GM19193 (cell line): ENCODE measurements around the gene HYAL2.
A peak's percentile ranks its signal among the peaks of the same experiment; 100 is the strongest.

Experiments used
- POLR2A ChIP-seq: IDR thresholded peaks from 4 replicates; pipeline ENCODE4 v1.6.1; 2011; ENCODE audit not compliant: insufficient read depth, insufficient read length; ENCODE audit errors: extremely low read depth

Gene HYAL2

GRCh38 chr3:50325113-50325480 is 2.6 kb upstream of the HYAL2 start:
- no peak for TF ChIP-seq POLR2A

DNA sequence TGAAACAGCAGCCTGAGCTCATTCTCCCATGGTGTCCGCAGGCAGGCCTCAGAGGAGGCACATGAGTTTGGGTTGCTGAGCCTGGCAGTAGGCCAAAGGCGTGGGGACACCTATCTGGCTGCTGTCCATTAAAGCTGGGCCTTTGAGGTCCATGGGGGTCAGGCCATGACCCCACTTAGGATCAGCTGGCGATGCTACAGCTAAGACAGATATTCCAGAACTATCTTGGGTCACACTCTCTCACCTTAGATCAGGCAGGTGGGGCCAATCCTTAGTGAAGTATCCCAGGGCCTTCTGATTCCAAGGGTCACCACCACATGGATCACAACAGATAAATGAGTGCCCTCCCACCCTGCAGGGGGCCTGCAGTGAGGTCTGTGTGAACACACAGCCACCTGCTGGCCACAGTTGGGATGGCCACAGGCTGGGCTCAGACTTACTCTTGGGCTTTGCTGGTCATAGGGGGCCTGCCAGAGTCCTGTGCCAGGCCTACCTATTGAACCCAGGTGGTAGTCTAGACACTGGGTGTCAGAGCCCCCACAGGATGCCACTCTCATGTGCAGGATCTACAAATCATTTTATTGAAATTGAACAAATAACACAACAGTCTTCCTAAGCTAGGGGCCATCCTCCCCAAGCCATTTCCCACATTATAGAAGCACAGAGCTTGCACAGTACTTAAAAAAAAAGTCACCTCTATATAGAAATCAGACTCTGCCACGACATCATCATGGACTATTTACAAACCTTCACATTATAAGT is 2.0 kb upstream of the HYAL2 start:
- no peak for TF ChIP-seq POLR2A

- peak; percentile 10 for TF ChIP-seq POLR2A
Observed at GRCh38 chr3:50323614-50324199, 1.2 kb upstream of the HYAL2 start.

DNA sequence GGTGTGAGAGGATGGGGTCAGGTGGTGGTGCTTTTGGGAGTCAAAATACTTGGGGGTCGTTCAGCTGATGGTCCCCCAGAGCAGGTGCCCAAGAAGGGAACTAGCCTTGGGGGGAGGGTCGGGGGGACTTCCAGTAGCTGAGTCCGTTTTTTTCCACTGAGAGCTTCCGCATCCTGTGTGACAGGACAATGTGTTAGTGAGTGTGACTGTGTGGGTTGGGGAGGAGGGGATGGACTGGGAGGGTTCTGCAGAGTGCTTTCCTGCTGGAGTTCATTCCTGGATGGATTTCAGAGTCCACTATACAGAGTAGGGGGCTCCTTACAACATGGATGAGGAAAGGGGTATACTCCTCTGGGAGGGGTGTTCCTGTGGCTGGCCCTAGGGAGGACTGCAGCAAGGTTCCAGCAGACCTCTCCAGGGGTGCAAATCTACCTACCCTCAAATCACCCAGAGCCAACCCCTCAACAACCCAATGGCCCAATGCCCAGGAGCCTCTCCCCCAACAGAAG is 601 bp upstream of the HYAL2 start:
- no peak for TF ChIP-seq POLR2A

DNA sequence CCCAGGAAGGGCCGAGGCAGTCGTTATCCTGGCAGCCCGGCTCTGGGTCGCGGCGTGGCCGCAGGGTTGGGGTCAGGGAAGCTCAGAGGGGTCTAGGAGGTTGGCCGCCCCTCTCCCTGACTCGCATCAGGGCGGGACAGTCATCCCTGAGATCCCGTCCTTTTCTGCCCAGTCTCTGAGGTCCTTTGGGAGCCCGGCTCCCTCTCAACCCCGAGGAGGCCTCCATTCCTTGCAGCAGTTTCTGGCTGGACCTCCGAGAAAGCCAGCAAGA is 495 bp downstream of the HYAL2 start:
- no peak for TF ChIP-seq POLR2A

GRCh38 chr3:50321336-50322114 is 1.0 kb downstream of the HYAL2 start:
- TF ChIP-seq POLR2A: peak; percentile 58

DNA sequence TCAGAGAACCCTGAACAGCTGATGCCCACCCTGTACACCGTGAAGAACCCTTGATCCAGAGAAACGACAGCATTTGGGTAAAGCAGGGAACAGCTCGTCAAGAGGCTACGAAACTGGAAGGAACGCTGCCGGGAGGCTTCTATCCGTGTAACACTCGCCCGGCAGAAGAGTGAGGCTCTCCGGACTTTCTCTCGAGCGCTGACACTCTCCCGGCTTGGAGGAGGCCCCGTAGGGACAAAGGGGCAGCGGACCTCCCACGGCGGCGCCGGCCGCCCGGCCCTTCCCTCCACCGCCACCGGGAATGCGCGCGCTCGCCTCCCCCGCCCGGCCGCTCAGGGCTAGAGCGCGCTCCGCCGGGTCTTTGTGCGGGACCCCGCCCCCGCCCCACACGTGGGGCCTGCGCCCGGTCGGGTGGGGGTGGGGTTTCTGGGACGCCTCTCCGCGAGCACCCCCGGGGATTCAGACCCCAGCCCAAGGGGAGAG is 1.7 kb downstream of the HYAL2 start:
- TF ChIP-seq POLR2A: no peak

- no peak for TF ChIP-seq POLR2A
Observed at GRCh38 chr3:50319894-50320625, 2.5 kb downstream of the HYAL2 start.

GRCh38 chr3:50319181-50319893 is 3.2 kb downstream of the HYAL2 start:
- no peak for TF ChIP-seq POLR2A

DNA sequence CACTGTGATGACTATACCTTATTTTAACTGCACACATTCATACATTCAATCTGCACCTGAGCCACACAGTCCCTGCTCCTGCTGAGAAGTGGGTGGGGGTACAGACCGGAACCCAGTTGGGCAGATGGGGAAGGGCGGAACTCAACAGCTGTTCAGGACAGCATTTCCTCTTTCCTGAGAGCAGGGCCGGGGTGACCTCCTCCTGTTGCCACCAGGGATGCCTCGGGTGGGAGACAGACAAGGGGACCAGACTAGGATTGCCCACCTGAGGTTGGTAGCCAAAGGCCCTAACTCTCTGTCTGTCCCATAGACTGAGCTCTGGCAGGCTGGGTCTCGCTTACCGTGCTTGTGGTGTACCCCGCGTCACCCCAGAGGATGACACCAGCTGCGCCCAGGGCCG is 3.9 kb downstream of the HYAL2 start:
- TF ChIP-seq POLR2A: no peak

GRCh38 chr3:50318163-50318562 is 4.4 kb downstream of the HYAL2 start:
- no peak for TF ChIP-seq POLR2A

DNA sequence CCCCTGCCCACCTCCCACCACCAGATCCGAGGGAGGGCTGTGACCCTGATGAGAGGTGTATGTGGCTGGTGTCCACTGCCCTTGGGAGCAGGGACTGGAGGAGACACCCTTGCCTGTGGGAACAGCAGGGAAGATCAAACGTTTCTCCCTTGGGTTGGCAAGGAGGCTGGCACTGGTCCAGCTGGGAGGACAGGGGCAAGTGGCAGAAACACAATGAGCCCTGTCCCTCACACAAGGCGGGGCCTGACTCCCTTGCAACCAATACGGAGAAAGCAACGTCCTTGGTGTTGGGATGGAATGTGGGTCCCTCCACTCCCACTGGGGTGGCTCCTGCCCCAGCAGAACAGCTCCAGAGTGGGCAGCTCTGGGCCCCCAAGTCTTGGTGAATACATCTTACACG is 5.2 kb downstream of the HYAL2 start:
- no peak for TF ChIP-seq POLR2A

DNA sequence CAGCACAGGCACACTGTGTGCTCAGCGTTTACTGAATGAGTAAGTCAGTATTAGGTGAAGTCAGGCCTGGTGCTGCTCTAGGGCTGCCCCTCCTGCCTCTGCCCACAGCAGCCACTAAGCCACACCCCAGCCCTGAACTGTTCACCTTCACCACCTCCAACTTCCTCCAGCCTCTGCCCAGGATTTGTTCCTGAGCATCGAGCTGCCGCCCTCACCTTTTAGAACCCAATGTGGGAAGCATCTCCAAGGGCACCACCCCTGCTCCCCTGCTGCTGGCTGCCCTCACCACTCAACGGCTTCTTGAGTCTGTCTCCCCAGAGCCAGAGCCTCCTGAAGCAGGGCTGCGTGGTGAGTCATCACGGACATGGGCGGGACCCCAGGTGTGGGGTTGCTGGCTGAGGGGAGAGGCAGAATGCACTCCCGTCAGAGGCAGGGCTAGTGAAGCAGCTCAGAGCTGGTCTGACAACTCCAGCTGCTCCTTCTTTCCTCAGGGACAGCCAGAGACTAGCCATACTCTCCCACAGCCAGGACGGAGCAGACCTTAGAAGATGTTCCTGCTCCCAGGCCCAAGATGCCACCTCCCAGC is 5.8 kb downstream of the HYAL2 start:
- no peak for TF ChIP-seq POLR2A

DNA sequence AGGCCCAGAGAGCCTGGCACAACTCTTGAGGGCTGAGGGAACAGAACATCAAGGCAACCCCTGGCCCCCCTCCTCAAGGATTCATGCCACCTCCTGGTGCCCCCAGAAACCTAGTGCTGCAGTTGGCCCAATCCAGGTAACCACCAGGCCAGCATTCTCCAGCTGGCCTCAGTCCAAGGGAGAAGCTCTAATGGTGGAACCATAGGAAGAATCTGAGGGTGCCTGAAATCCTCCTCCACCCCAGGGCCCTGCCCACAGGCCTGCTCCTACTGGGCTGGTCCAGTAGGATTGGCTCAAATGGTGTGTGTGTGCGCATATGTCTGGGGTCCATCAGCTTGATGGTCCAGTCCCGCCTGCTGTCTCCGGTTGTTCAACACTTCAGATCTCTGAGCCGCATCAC is 7.7 kb downstream of the HYAL2 start:
- TF ChIP-seq POLR2A: no peak
